ENCODE data around the gene CNTLN.
"Not testable (repeated sequence)": the region's sequence is repeated elsewhere in the genome, so short reads cannot be mapped to it uniquely, and the experiment has no call there.

Gene CNTLN

GRCh38 chr9:17519761-17520160, 384.9 kb downstream of the CNTLN start:
- FAIRE-seq: no peak

- FAIRE-seq: no peak
Observed at GRCh38 chr9:17520268-17521064, 385.6 kb downstream of the CNTLN start.

DNA sequence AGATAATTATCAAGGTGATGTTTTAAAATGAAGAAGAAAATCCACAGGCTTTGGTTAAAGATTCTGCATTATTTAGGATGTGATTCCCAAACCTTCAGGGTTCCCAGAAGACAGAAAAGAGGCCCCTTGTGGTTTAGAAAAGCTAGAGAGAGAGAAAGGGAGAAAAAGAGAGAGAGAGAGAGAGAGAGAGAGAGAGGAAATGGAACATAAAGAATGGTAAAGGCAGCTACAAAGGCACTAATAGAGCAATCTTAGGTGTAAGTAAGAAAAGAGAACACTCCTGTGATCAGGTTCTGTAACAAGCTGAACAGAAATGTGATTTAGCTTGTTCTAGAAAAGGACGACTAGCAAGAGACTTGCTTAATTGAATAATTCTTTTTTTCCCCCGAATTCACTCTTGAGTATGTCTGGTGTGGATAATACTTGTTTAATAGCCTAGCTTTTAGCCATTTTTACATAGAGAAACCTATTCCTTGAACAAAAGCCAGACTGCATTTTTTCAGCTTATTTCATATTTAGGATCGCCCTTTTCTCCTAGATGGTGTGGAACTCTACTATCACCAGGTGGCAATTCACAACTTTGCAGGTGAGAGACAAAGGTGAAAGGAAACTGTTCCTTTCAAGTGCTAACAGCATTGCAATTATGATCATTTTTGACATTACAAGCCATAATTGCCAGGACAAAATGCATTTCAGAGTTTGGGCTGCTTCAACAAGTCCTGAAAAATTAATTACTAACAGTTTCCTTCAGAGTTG, 386.4 kb downstream of the CNTLN start:
- FAIRE-seq: no peak

DNA sequence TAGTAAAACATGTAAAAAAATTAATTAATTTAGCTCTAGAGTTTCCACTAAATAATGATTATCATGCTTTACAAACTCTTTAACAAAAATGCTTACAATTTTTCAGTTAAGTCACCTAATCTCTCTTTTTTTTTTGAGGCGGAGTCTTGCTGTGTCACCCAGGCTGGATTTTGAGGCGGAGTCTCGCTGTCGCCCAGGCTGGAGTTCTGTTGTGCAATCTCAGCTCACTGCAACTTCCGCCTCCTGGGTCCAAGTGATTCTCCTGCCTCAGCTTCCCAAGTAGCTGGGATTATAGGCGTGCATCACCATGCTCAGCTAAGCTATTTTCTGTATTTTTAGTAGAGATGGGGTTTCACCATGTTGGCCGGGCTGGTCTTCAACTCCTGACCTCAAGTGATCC, 391.9 kb downstream of the CNTLN start:
- not testable (repeated sequence) for FAIRE-seq

- FAIRE-seq: peak; percentile 87
Observed at GRCh38 chr9:17528859-17529258, 394.0 kb downstream of the CNTLN start.

- FAIRE-seq: peak; percentile 46
Observed at GRCh38 chr9:17531642-17532254, 396.9 kb downstream of the CNTLN start.

- no peak for FAIRE-seq
Observed at GRCh38 chr9:17532461-17532860, 397.6 kb downstream of the CNTLN start.

- no peak for FAIRE-seq
Observed at GRCh38 chr9:17535176-17535575, 400.3 kb downstream of the CNTLN start.

DNA sequence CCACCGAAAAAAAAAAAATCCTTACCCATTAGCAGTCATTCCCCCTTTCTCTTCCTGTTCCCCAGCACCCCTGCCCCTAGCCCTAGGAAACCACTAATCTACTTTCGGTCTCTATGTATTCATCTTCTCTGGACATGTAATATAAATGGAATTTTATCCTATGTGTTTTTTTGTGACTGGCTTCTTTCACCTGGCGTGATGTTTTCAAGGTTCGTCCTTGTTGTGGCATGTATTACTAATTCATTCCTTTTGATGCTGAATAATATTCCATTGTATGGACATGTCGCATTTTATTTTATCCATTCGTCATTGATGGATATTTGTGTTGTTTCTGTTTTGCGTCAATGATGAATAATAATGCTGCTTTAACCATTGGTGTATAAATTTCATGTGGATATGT, 401.2 kb downstream of the CNTLN start:
- FAIRE-seq: no peak

DNA sequence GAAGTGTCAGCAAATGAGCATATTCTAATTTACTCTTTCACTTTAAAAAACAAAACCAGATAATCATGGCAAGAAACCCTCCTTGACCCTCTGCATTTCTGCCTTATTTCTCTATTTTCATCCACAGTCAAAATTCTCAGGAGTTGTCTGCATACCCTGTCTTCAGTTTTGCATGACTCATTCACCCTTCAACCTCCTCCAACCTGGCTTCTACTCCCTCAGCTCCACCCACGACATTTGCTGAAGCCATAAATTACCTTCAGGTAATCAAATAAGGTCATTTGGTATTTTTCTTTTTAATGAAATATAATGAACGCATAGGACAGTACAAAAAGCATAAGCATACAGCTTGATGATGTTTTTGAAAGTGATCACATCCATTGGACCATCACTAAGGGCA, 416.2 kb downstream of the CNTLN start:
- FAIRE-seq: no peak

Data from TTC549 (cell line).